Erythroblast (primary cell): ENCODE measurements around the gene ACOT12.

Experiments
- GATA1 ChIP-seq: IDR thresholded peaks from 2 replicates; pipeline ENCODE4 v1.6.1; 2011; ENCODE audit warnings: low read depth, mild to moderate bottlenecking, control low read depth, low read length, moderate library complexity
- POLR2A ChIP-seq: IDR thresholded peaks from 2 replicates; pipeline ENCODE4 v1.6.1; 2011; ENCODE audit warnings: mild to moderate bottlenecking, low read length

- no peak for TF ChIP-seq POLR2A
- no peak for TF ChIP-seq GATA1
Observed at GRCh38 chr5:81417052-81417451, 23.1 kb upstream of the ACOT12 start.
